Upper lobe of right lung (tissue), 1 donor: ENCODE data around the gene DUSP14. TPM values are rescaled to one million over a fixed set of nuclear protein-coding genes. Genes with fewer than 3 reads are reported as not detected.

ENCODE experiments used
- ATAC-seq: fragments of 200-7000 bp; cut with Tn5 transposase; one replicate; pipeline ENCODE4 v1.9.1; 2020; ENCODE audit warnings: mild to moderate bottlenecking, moderate library complexity
- DNase-seq: peaks from one replicate; pipeline ENCODE4 v3.0.0-alpha.2; 2020
- H3K27ac ChIP-seq: fragments of 200-600 bp; one replicate; pipeline ENCODE4 v1.8.0; 2022
- H3K27me3 ChIP-seq: fragments of 200-600 bp; one replicate; pipeline ENCODE4 v1.8.0; 2022; ENCODE audit warnings: mild to moderate bottlenecking
- H3K36me3 ChIP-seq: fragments of 200-600 bp; one replicate; pipeline ENCODE4 v1.8.0; 2022
- H3K4me1 ChIP-seq: fragments of 200-600 bp; one replicate; pipeline ENCODE4 v1.8.0; 2022
- H3K4me3 ChIP-seq: fragments of 200-600 bp; one replicate; pipeline ENCODE4 v1.8.0; 2022; ENCODE audit warnings: mild to moderate bottlenecking
- H3K9me3 ChIP-seq: fragments of 200-600 bp; one replicate; pipeline ENCODE4 v1.8.0; 2022
- intact Hi-C: fragments of 100-400 bp; cut with DNase I; formaldehyde crosslinking; loops from one replicate; pipeline ENCODE4 v1.11.0; 2022
- total RNA-seq: library from RNA; stranded (reverse); fragmentation: NEBNext Ultra II Directional; extraction: Animal tissue kit (Norgen Biotek cat#: 25700); gene quantifications from one replicate; pipeline ENCODE4 v1.2.1, GENCODE V29; 2021
- TF ChIP-seq, protein P1 (sequence below): fragments of 200-600 bp; IDR thresholded peaks from one replicate; pipeline ENCODE4 v1.8.0; 2022; ENCODE audit warnings: antibody characterized with exemption
- donor health status: DM: no; HTN: yes; CAD: no; lungs with severe emphysema.

DUSP14 gene
- total RNA-seq, 1 donor from 2014 or later = 9.0 TPM

DNA sequence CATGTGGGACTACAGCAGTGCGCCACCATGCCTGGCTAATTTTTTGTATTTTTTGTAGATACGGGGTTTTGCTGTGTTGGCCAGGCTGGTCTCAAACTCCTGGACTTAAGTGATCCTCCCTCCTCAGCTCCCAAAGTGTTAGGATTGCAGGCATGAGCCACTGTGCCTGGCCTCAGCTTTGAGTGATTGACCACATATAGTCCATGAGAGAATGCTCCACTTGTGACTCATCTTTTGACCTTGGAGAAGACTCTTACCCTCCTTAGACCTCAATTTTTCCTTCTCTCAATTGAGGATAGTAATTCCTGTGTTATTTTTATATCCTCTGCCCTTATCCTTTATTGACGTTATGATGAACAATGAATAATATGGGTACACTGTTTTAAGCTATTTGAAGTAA lies 30.9 kb upstream of the DUSP14 start:
- Histone ChIP-seq H3K36me3 (peaks cover 26% of the 10 kb centered on the region), H3K27ac (no peak overlapping the region)
- intact Hi-C loops = no loop called here

DNA sequence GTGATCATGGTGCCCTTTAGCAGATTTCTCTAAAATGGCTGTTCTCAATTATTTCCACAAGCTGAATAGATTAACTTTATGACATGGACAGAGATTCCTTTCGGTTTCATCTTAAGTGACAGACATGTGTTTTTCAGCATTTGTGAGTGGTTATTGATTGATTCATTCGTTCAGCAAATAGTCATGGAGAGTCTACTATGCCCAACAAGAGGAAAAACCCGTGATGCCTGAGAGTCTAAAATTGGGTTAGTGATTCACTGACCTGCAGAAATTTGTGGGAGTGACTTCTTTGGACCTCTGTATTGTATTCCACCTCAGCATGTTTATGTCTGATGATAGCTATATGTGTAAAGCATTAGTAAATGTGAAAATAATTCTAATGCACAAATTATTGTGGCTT lies 28.0 kb upstream of the DUSP14 start:
- DNase-seq (no peak), ATAC-seq (no peak)
- TF ChIP-seq, protein P1, sequence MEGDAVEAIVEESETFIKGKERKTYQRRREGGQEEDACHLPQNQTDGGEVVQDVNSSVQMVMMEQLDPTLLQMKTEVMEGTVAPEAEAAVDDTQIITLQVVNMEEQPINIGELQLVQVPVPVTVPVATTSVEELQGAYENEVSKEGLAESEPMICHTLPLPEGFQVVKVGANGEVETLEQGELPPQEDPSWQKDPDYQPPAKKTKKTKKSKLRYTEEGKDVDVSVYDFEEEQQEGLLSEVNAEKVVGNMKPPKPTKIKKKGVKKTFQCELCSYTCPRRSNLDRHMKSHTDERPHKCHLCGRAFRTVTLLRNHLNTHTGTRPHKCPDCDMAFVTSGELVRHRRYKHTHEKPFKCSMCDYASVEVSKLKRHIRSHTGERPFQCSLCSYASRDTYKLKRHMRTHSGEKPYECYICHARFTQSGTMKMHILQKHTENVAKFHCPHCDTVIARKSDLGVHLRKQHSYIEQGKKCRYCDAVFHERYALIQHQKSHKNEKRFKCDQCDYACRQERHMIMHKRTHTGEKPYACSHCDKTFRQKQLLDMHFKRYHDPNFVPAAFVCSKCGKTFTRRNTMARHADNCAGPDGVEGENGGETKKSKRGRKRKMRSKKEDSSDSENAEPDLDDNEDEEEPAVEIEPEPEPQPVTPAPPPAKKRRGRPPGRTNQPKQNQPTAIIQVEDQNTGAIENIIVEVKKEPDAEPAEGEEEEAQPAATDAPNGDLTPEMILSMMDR = no peak
- Histone ChIP-seq H3K4me3 (no peak overlapping the region), H3K36me3 (peaks cover 46% of the 10 kb centered on the region), H3K27me3 (no peaks in the 10 kb centered on the region), H3K9me3 (no peaks in the 10 kb centered on the region), H3K4me1 (no peaks in the 10 kb centered on the region), H3K27ac (no peak overlapping the region)
- intact Hi-C loops = no loop called here

More for the DNA sequence above, 30.9 kb upstream of the DUSP14 start:
- DNase-seq = no peak
- Histone ChIP-seq H3K9me3 (no peaks in the 10 kb centered on the region), H3K4me1 (no peaks in the 10 kb centered on the region), H3K4me3 (no peak overlapping the region), H3K27me3 (no peaks in the 10 kb centered on the region)
- TF ChIP-seq, protein P1 = no peak
- ATAC-seq = no peak

DNA sequence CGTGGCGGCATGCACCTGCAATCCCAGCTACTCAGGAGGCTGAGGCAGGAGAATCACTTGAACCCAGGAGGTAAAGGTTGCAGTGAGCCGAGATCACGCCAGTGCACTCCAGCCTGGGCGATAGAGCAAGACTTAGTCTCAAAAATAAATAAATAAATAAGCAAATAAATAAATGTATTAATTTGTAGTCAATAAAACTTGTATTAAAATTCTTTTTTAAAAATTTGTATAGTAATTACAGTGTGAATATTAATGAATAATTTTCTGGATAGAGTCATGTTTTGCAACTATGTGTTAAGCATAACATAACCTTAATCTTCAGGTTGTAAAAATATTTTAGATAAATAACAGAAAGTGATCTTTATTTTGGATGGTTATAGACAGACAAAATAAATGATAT lies 27.2 kb upstream of the DUSP14 start:
- DNase-seq = no peak
- Histone ChIP-seq H3K36me3 (peaks cover 54% of the 10 kb centered on the region), H3K27ac (no peak overlapping the region), H3K4me1 (no peaks in the 10 kb centered on the region), H3K9me3 (no peaks in the 10 kb centered on the region), H3K27me3 (no peaks in the 10 kb centered on the region), H3K4me3 (no peak overlapping the region)
- no peak for ATAC-seq
- intact Hi-C loops = no loop called here
- TF ChIP-seq, protein P1 = no peak

DNA sequence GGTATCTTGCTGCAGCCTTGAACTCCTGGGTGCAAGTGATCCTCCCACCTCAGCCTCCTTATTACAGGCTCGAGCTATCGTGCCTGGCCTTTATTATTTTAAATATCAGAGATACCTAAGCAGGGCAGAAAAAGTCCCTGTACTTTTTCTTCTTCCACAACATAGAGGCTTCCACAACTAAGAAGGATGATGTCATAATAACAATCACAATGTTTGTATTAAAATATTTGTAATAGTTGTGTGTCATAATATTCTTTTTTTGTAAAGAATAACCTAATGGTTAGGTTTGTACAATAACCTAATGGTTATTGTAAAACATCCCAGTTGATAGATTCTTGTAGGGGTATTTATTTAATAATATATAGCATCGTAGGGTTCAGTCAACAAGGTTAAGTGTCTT lies 26.7 kb upstream of the DUSP14 start:
- TF ChIP-seq, protein P1 = no peak
- DNase-seq (no peak), ATAC-seq (no peak)
- H3K4me1 ChIP-seq = no peaks in the 10 kb centered on the region
- H3K27me3 ChIP-seq = no peaks in the 10 kb centered on the region
- peaks cover 59% of the 10 kb centered on the region for H3K36me3 ChIP-seq
- H3K9me3 ChIP-seq = no peaks in the 10 kb centered on the region
- no peak overlapping the region for H3K4me3 ChIP-seq
- intact Hi-C loops = no loop called here
- no peak overlapping the region for H3K27ac ChIP-seq

DNA sequence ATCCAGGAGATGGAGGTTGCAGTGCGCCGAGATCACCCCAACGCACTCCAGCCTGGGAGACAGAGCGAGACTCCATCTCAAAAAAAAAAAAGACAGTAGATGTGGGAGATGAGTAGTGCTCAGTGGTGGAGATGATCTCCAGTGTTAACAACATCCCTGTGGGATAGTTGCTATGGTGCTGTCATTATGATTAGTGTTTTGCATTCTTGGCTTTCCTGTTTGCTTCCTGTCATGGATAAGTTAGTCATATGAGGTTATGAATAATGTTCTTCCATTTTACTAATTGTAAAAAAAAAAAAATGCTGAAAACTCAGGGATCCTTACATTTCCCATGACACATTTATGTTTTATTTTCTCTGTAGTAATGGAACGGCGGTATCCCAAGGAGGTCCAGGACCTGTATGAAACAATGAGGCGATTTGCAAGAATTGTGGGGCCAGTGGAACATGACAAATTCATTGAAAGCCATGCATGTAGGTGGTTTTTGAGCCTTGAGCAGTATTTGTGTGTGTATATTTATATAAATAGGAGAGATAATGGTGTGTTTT lies 24.5 kb upstream of the DUSP14 start:
- intact Hi-C loops = no loop called here
- Histone ChIP-seq H3K4me1 (no peaks in the 10 kb centered on the region), H3K4me3 (no peak overlapping the region), H3K27me3 (no peaks in the 10 kb centered on the region), H3K27ac (no peak overlapping the region), H3K36me3 (peaks cover 74% of the 10 kb centered on the region), H3K9me3 (no peaks in the 10 kb centered on the region)
- TF ChIP-seq, protein P1 = no peak
- no peak for ATAC-seq
- DNase-seq = no peak

DNA sequence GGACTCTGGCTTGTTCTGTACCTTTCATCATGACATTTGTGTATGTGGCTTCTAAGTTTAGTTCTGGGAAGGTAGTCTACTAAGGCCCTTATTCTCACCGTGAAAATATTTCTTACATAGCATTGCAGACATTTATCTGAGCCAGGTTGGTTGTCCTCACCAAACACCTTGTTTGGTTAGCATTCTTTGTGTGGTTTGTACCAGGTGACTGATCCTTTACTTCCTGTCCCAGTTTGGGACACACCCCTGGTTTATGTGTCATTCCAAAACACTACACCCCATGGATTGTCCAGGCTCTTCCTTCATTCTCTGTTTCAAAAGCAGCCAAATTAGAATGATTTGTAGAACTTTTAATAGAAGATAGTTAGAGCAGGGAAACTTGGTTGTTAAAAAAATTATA lies 23.2 kb upstream of the DUSP14 start:
- Histone ChIP-seq H3K27me3 (no peaks in the 10 kb centered on the region), H3K4me3 (no peak overlapping the region), H3K9me3 (no peaks in the 10 kb centered on the region), H3K36me3 (peaks cover 76% of the 10 kb centered on the region), H3K27ac (no peak overlapping the region), H3K4me1 (no peaks in the 10 kb centered on the region)
- DNase-seq (no peak), ATAC-seq (no peak)
- intact Hi-C loops = no loop called here
- TF ChIP-seq, protein P1 = no peak
